HepG2 (cell line): Measurements from ENCODE around the gene ZNF141. TPM values are rescaled to one million over a fixed set of nuclear protein-coding genes. Genes with fewer than 3 reads are reported as not detected.

ENCODE experiments used
- ATAC-seq: fragments of 200-7000 bp; cut with Tn5 transposase; 3 replicates; pipeline ENCODE4 v1.9.1; 2020; ENCODE audit warnings: mild to moderate bottlenecking, moderate library complexity
- BruUV-seq: library from RNA; stranded (reverse); fragments of 400-500 nt; replicated peaks from 2 replicates; lab custom pipeline; 2021; lab: Mats Ljungman, UMichigan
- CTCF ChIA-PET: fragments of 300-600 bp; formaldehyde crosslinking; extraction: SDS; loops from one replicate; lab custom pipeline; 2021; ENCODE audit warnings: low total read pairs, inconsistent platforms, low intra/inter-chr PET ratio; lab: Yijun Ruan, JAX
- POLR2A ChIA-PET: fragments of 350-600 bp; sonication (Branson Sonifier 250); formaldehyde crosslinking; loops from one replicate; lab custom pipeline; 2020; ENCODE audit warnings: antibody characterized with exemption, inconsistent platforms; lab: Yijun Ruan, JAX
- DNase-seq: peaks from one replicate; pipeline ENCODE4 v3.0.0-alpha.2; 2015; ENCODE audit warnings: low spot score
- FAIRE-seq: peaks from 3 replicates; lab custom pipeline; 2011; peaks lifted over from hg19 to GRCh38; lab: Jason Lieb, UNC
- H2AFZ ChIP-seq: one replicate; pipeline ENCODE4 v1.6.1; 2011; ENCODE audit warnings: low read length, inconsistent platforms
- H3K27ac ChIP-seq: fragments of 300-600 bp; 3 replicates; pipeline ENCODE4 v1.8.0; 2011; ENCODE audit warnings: mixed run types, mild to moderate bottlenecking, mixed read lengths, low read length, inconsistent platforms; ENCODE audit not compliant: insufficient read depth; ENCODE audit errors: extremely low read length
- H3K27me3 ChIP-seq, 2 experiments: fragments of 200-600 bp in 1 of 2; 2 replicates in 1 of 2; 3 replicates in 1 of 2; pipeline versions ENCODE4 v1.6.0 to v1.8.0; 2011; ENCODE audit warnings: low read length in 2 of 2, mild to moderate bottlenecking in 2 of 2, moderate library complexity in 2 of 2, inconsistent platforms in 1 of 2; ENCODE audit not compliant: insufficient read depth in 2 of 2, control insufficient read depth in 1 of 2
- H3K36me3 ChIP-seq, 2 experiments: fragments of 200-600 bp in 1 of 2; replicated peaks in 1 of 2; 2 replicates in 1 of 2; 3 replicates in 1 of 2; pipeline versions ENCODE4 v1.5.1 to v1.8.0; 2011; ENCODE audit warnings: low read length in 2 of 2, inconsistent platforms in 1 of 2; ENCODE audit not compliant: insufficient read depth in 2 of 2, control insufficient read depth in 1 of 2
- H3K4me1 ChIP-seq: 2 replicates; pipeline ENCODE4 v1.5.1; 2012; ENCODE audit warnings: low read length, inconsistent platforms; ENCODE audit not compliant: insufficient read depth
- H3K4me2 ChIP-seq: 2 replicates; pipeline ENCODE4 v1.6.0; 2011; ENCODE audit warnings: low read depth, low read length, inconsistent platforms
- H3K4me3 ChIP-seq, 3 experiments: fragments of 200-600 bp in 1 of 3; sonication (generic), shearing (Covaris generic) in 1 of 3; replicated peaks in 1 of 3; 2 replicates each; pipeline ENCODE4 v1.5.1; 2011 to 2016; ENCODE audit warnings: low read length in 3 of 3, inconsistent platforms in 2 of 3, low read depth in 2 of 3, mild to moderate bottlenecking in 2 of 3, control low read depth in 1 of 3, mixed read lengths in 1 of 3; ENCODE audit not compliant: insufficient read depth in 1 of 3
- H3K79me2 ChIP-seq: one replicate; pipeline ENCODE4 v1.6.1; 2011; ENCODE audit warnings: low read length, inconsistent platforms; ENCODE audit not compliant: insufficient read depth
- H3K9ac ChIP-seq: 2 replicates; pipeline ENCODE4 v1.6.0; 2011; ENCODE audit warnings: mild to moderate bottlenecking, low read depth, low read length, inconsistent platforms; ENCODE audit not compliant: insufficient read depth
- H3K9me3 ChIP-seq: 2 replicates; pipeline ENCODE4 v1.5.1; 2012; ENCODE audit warnings: mild to moderate bottlenecking, low read length
- H4K20me1 ChIP-seq: 2 replicates; pipeline ENCODE4 v1.6.0; 2011; ENCODE audit warnings: inconsistent platforms, mild to moderate bottlenecking, low read length, moderate library complexity; ENCODE audit not compliant: insufficient read depth
- CEBPB ChIP-seq: IDR thresholded peaks from 2 replicates; pipeline ENCODE4 v1.6.1; 2011; ENCODE audit warnings: low read depth, low read length, improper control_type of control experiment, borderline replicate concordance
- HMGA1 ChIP-seq: sonication (generic); formaldehyde crosslinking; conservative IDR thresholded peaks from 2 replicates; pipeline ENCODE4 v1.4.0; 2020; ENCODE audit warnings: missing genetic modification reagents
- MBD4 ChIP-seq: IDR thresholded peaks from 2 replicates; pipeline ENCODE4 v1.6.1; 2012; ENCODE audit warnings: low read length, inconsistent platforms, borderline replicate concordance
- TEAD3 ChIP-seq: optimal IDR thresholded peaks from 2 replicates; pipeline ENCODE3; 2016; ENCODE audit warnings: borderline replicate concordance
- THAP7 ChIP-seq: sonication (generic); formaldehyde crosslinking; IDR thresholded peaks from 2 replicates; pipeline ENCODE4 v1.8.1; 2023; ENCODE audit warnings: mild to moderate bottlenecking, missing genetic modification reagents
- ZNF282 ChIP-seq: fragments of 450-650 bp; IDR thresholded peaks from 2 replicates; pipeline ENCODE4 v1.6.1; 2018; ENCODE audit not compliant: partially characterized antibody
- ZNF678 ChIP-seq: sonication (generic); formaldehyde crosslinking; IDR thresholded peaks from 2 replicates; pipeline ENCODE4 v1.4.0; 2020; ENCODE audit warnings: mild to moderate bottlenecking, missing genetic modification reagents
- ZNF691 ChIP-seq: sonication (generic); formaldehyde crosslinking; IDR thresholded peaks from 2 replicates; pipeline ENCODE4 v1.4.0; 2020; ENCODE audit warnings: missing genetic modification reagents, low read depth, mild to moderate bottlenecking, borderline replicate concordance
- WGBS: methylation state at CpG from one replicate; pipeline ENCODE4 v1.1.6; 2017; ENCODE audit warnings: low lambda C conversion rate; 5-methylcytosine and 5-hydroxymethylcytosine counted together
- in situ Hi-C: cut with HindIII; loops from 2 replicates; pipeline ENCODE4 v1.10.0; 2017; ENCODE audit warnings: low pct_unique_long_range_greater_than_20kb; ENCODE audit not compliant: extremely low pct_ligation_motif_present
- intact Hi-C: fragments of 100-400 bp; cut with micrococcal nuclease; formaldehyde crosslinking; loops from one replicate; pipeline ENCODE4 v1.10.0; 2022; ENCODE audit not compliant: unreplicated experiment
- polyA plus RNA-seq, 8 experiments: library from polyadenylated mRNA; depleted of rRNA in 3 of 8; stranded (reverse) in 7 of 8; unstranded in 1 of 8; fragments of >200 nt; fragmentation: Illumina TruSeq in 4 of 8; extraction: Trizol in 4 of 8; gene quantifications; 2 replicates each; pipeline versions ENCODE4 v1.2.1 to v1.2.3, GENCODE V29; 2011 to 2016; ENCODE audit warnings: low read depth in 4 of 8, missing spikeins in 1 of 8, mixed read lengths in 1 of 8; ENCODE audit not compliant: insufficient read depth in 1 of 8
- total RNA-seq, 5 experiments: library from RNA; depleted of rRNA; stranded (reverse); fragments of >200 nt; fragmentation: Illumina TruSeq; extraction: Trizol; gene quantifications; 2 replicates each; pipeline ENCODE4 v1.2.3, GENCODE V29; 2016; ENCODE audit warnings: low read depth in 1 of 5

The ZNF141 gene
- total and polyA plus RNA-seq, 2 of the 13 experiments (the other 11 are each of a cell fraction or from before 2014, with no cell fraction given): not detected

GRCh38 chr4:336893-337142, 796 bp upstream of the ZNF141 start:
- ATAC-seq: no peak
- peaks cover 87% of the 10 kb centered on the region for H3K9me3 ChIP-seq
- no peak overlapping the region for H3K4me3 ChIP-seq
- H3K4me1 ChIP-seq: no peaks in the 10 kb centered on the region
- FAIRE-seq: no peak
- H4K20me1 ChIP-seq: no peaks in the 10 kb centered on the region
- H3K36me3 ChIP-seq: no peaks in the 10 kb centered on the region
- no CpG with 5 or more reads among the region's 18 CpGs for WGBS
- no peak overlapping the region for H3K4me2 ChIP-seq
- ChIA-PET CTCF (no interaction called here), POLR2A (no interaction called here)
- BruUV-seq: no TSS peak
- in situ Hi-C loops: no loop called here
- DNase-seq: no peak
- H2AFZ ChIP-seq: no peak overlapping the region
- TF ChIP-seq ZNF691 (CRISPR knock-in tag): no peak
- no peak for TF ChIP-seq TEAD3 (CRISPR knock-in tag)
- no peak for TF ChIP-seq THAP7 (CRISPR knock-in tag)
- TF ChIP-seq CEBPB: no peak
- no peak for TF ChIP-seq HMGA1 (CRISPR knock-in tag)
- TF ChIP-seq ZNF678 (CRISPR knock-in tag): no peak
- TF ChIP-seq MBD4: no peak
- no peak for TF ChIP-seq ZNF282
- no peak overlapping the region for H3K27ac ChIP-seq
- intact Hi-C loops: no loop called here
- H3K9ac ChIP-seq: no peak overlapping the region
- no peaks in the 10 kb centered on the region for H3K27me3 ChIP-seq
- H3K79me2 ChIP-seq: no peaks in the 10 kb centered on the region
